HG02973 (cell line): ENCODE measurements around the gene LMCD1.
A peak's percentile ranks its signal among the peaks of the same experiment; 100 is the strongest.

Experiments
- ATAC-seq: cut with Tn5 transposase; IDR thresholded peaks from one replicate; pipeline ENCODE4 v1.9.1; 2021; ENCODE audit warnings: moderate library complexity; ENCODE audit not compliant: unreplicated experiment

The LMCD1 gene

DNA sequence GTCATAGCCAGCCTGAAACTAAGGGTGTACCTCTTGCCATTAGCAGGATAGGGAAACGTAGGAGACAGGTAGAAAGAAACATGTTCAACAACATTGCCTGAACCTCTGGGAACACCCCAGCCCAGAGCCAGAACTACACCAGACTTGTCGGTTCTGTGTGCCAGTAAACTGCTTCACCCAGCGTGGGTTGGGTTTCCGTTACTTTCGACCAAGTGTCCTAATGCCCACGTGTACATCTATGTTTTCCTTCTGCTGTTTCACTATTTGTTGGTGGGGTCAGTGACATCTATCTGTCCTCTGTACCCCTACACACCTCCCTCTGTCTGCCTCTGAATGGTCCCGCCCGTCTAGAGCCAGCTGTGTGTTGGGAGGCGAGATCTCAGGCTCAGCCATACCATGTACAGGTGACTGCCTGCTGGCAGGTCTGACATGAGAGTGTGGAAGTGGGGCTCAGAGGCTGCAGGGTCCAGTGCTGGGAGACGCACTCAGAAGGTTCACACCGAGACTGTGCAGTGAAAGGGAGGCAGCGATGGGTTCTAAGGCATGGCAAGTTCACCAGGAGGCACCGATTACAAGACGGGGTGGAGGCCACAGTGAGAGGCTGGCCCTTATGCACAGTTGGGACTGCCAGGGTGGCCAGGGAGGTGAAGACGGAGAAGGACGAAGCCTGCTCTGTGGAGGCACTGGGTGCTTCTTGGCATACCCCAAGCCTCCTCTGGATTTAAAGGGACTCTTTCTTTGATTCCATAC lies 106.6 kb downstream of the LMCD1 start:
- ATAC-seq = no peak

DNA sequence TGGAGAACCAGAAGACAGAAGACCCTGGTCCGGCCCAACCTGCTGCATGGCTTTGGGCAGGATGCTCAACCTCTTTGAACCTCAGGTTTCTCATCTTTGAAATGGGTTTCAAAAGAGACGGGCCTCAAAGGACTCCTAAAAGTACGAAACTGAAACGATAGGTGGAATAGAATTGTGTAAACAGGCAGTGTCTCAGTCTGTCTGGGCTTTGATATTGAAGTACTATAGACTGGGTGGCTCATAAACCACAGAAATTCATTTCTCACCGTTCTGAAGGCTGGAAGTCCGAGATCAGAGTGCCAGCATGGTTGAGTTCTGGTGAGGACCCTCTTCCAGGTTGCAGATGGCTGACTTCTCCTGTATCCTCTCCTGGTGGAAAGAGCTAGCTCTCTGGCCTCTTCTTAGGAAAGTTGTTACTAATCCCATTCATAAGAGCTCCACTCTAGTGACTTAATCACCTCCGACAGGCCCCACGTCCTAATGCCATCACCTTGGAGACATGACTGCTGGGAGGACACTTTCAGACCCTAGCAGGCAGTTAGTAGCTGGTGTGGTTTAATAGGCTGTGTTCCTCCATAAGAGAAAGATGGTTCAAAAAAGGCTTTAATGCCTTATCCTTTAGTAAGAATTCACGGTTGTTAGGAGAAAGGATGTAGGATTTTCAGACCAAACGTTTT lies 107.3 kb downstream of the LMCD1 start:
- no peak for ATAC-seq

DNA sequence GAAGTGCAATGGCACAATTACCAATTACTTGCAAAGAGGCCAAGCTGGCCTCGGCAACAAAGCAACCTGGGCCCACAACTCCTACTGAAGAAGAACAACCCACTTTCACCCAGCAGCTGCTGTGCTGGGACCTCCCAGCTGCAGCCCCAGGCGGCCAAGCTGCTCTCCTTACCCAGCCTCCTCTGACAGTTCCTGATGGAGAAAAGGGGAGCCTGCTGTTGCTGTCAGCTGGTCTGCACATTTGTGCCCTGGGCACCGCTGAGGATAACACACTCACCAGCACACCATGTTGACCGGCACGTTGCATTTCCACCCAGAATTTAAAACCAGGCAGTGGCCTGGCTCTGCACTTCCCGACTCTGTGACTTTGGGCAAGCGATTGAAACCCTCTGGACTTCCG lies 109.3 kb downstream of the LMCD1 start:
- ATAC-seq = no peak

DNA sequence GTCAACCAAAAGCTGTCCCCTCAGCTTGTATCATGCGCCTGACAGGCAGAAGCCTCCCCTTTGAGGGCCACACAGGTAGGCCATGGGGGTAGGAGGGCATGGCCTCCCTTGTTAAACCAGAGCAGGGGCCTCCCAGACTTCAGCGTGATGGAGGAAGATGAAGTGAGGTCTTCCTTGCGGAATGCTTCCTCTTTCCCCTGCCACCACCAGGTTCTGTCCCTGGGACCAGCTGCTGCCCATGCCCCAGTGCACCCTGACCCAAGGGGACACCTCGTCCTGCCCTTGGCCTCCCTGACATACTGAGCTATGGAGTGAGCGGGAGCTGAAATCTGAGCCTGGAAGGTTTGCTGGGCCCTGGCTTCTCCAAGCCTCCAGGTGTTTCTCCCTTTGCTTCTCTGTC lies 116.3 kb downstream of the LMCD1 start:
- no peak for ATAC-seq

DNA sequence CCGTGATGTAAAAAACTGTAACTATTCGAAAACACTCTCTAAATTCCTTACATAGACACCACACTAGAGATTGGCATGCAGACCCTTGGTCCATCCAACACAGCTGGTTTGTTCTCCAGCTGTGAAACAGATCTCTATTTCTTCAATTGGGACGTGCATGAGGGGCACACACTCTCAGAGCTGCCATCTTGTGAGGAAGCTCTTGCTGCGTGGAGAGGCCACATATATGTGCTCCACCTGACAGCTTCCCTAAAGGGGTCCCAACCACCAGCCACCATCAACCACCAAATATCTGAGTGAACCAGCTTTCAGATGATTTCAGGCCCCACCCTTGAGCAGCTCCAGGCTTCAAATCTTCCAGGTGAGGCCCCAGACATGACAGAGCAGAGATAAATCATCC lies 117.3 kb downstream of the LMCD1 start:
- ATAC-seq = no peak

DNA sequence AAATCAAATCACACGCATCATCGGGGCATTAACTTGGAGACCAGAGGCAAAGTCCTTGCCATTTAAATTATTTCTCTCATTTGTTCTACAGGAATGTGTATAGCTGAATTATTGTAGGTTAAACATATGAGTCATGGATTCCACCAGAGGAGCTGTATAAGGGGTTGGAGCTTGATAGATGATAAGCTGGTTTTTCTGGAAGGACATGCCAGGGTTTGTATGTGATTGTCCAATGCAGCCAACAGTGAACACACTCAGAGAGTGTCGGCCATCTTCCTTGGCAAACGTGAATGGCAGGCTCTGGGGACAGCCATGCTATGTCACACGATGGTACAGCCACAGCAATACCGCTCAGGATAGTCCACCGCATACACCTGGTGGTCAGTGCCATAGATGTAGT lies 117.9 kb downstream of the LMCD1 start:
- ATAC-seq = no peak

DNA sequence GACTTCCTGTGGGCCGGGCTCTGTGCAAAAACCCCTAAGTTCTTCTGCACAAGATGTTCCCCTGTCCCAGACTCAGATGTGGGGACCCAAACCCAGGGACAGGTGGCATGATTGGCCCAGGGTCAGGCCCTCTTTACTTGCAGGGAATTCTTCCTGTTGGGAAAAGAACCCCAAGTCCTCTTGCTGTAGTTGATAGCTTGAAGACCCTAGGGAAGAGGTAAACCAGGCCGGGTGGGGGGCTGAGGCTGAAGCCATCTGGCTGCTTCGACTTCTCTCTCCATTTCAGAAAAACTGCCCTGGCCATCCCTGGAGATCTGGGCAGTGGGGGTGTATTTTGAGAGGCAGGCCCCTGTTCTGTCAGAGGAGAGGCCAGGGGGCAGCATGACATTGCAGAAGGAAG lies 119.5 kb downstream of the LMCD1 start:
- no peak for ATAC-seq

DNA sequence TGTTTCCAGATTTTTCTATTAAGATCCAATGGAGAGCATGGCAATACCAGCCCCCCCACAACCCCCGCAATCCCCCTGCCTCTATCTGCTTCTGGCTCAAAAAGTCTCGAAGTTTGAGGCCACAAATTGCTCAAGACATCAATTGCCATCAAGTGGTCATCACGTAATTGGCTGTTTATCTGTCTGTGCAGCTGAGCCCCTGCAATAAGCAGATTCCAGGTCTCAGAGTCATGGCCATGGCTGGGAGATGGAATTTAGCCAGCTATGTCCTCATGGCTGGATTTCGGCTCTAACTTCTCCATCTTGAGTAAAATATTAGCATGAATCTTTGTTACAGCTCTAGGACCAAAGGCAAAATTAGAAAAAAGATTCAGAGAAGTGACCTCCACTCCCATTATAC lies 120.2 kb downstream of the LMCD1 start:
- ATAC-seq = no peak

DNA sequence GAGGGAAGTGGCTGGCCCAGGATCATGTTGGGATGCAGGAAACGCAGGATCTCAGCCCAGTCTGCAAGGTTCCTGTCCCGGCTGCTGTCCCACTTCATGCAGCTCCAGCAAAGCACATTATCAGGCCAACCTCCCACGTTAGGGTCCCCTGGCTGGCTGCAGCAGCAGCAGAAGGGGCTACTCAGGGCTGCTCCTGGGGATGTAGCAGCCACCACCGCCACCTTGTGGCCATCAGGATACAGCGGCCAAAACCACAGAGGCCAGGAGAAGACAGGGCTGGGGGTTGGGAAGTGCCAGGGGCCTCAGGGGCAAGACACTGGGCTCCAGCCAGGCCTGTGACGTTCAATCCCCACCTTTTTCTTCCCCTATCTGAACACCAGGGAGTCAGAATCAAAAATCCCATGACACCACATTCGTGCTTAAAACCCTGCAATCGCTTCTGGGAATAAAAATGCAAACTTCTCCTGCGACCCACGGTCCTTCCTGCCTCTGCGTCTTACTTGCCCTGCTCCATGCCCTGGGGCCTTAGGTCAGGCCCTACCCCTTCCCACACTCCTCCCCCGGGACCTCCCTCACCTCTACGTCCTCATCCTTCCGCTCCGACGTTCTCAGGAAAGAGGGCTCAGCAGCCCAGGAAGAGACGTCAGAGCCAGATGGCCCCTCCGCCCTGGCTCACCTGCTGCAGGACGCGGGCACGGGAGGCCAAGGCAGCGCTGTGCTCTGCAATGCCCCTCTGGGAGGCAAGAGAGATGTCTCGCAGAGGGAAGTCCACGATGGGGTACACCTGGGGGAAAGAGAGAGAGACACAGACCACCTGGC lies 121.5 kb downstream of the LMCD1 start:
- peak; percentile 94 for ATAC-seq

DNA sequence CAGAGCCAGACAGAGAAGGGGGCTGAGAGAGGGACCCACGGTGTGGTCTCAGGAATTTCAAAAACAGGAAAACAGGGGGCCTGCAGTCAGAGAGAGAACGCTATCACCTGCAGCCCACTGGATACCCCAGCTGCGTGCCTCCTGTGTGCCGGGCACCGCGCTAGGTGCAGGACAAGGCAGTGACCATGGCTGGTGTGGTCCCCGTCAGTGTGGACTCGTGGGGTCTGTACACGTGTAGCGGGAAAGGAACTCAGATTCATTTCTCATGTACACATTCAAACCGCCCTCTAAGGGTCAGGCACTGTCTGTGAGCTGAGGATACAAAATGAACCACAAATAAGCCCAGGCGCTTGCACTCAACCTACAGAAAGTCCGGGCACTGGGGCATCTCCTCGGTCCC lies 122.1 kb downstream of the LMCD1 start:
- ATAC-seq = no peak
